Measurements from ENCODE around the gene SRSF4. TPM values are rescaled to one million over a fixed set of nuclear protein-coding genes. Genes with fewer than 3 reads are reported as not detected.

SRSF4 gene
- polyA plus RNA-seq, 1 donor from 2014 or later, result 59.7 TPM

GRCh38 chr1:29119121-29119929, 62.4 kb downstream of the SRSF4 start:
- no peaks in the 10 kb centered on the region for H4K20me1 ChIP-seq (ENCODE audit: insufficient read depth)
- H3K36me3 ChIP-seq (ENCODE audit: insufficient read depth, low read length), result peaks cover 4% of the 10 kb centered on the region
- no peaks in the 10 kb centered on the region for H3K9me3 ChIP-seq (ENCODE audit: low read length)
- H3K4me2 ChIP-seq (ENCODE audit: low read length), result no peak overlapping the region
- no peak overlapping the region for H3K4me3 ChIP-seq (ENCODE audit: low read length)
- H3K27ac ChIP-seq (ENCODE audit: low read length), result no peak overlapping the region
- no peaks in the 10 kb centered on the region for H3F3A ChIP-seq (ENCODE audit: insufficient read depth, low read length, poor library complexity, severe bottlenecking)
- peaks cover 43% of the 10 kb centered on the region for H3K27me3 ChIP-seq (ENCODE audit: insufficient read depth, low read depth, low read length)
- H3K9me2 ChIP-seq (ENCODE audit: insufficient read depth, low read length), result no peaks in the 10 kb centered on the region
- no peak for TF ChIP-seq POLR2AphosphoS5 (IDR thresholded peaks at IDR 0.05)
- TF ChIP-seq CTCF (IDR thresholded peaks at IDR 0.05; ENCODE audit: poor library complexity, severe bottlenecking), result no peak
- no peak for TF ChIP-seq TAF1 (IDR thresholded peaks at IDR 0.05; ENCODE audit: low read depth)
- TF ChIP-seq EP300 (conservative IDR thresholded peaks at IDR 0.05; ENCODE audit: poor library complexity, severe bottlenecking), result no peak
- no peak for TF ChIP-seq RAD21 (conservative IDR thresholded peaks at IDR 0.05)
- no peak for TF ChIP-seq MXI1 (conservative IDR thresholded peaks at IDR 0.05; ENCODE audit: poor library complexity, severe bottlenecking)
- H3K79me2 ChIP-seq (replicated peaks; ENCODE audit: insufficient read depth, low read length), result no peaks in the 10 kb centered on the region
- H2AFZ ChIP-seq (ENCODE audit: low read depth, low read length), result no peak overlapping the region
- H3K9ac ChIP-seq (ENCODE audit: low read length), result no peak overlapping the region

DNA sequence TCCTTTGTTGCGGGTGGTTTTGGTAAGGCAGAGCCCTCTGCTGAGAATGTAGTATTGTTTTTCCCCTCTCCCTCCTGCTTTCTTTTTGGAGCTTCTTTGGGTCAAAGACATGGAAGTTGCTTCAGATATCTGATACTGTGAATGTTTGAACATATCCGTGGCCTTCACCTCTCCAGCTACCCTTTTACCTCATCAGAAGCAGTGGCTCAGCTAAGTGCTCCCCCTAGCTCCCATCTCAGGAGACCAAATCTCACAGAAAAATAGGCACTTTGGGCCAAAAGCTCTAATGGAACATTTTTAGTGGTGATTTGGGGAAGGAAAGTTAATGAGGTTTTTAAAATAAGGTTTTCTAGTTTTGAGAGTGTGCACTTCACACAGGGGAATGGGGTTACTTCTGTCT, 64.3 kb downstream of the SRSF4 start:
- Histone ChIP-seq H3K36me3 (ENCODE audit: insufficient read depth, low read length) (peaks cover 4% of the 10 kb centered on the region), H3K9me3 (ENCODE audit: low read length) (no peaks in the 10 kb centered on the region), H3K27me3 (ENCODE audit: insufficient read depth, low read depth, low read length) (peaks cover 24% of the 10 kb centered on the region), H4K20me1 (ENCODE audit: insufficient read depth) (no peaks in the 10 kb centered on the region), H3K27ac (ENCODE audit: low read length) (no peak overlapping the region), H3F3A (ENCODE audit: insufficient read depth, low read length, poor library complexity, severe bottlenecking) (no peaks in the 10 kb centered on the region), H3K4me3 (ENCODE audit: low read length) (no peak overlapping the region), H3K79me2 (replicated peaks; ENCODE audit: insufficient read depth, low read length) (no peaks in the 10 kb centered on the region), H2AFZ (ENCODE audit: low read depth, low read length) (no peak overlapping the region), H3K9me2 (ENCODE audit: insufficient read depth, low read length) (no peaks in the 10 kb centered on the region), H3K4me2 (ENCODE audit: low read length) (no peak overlapping the region), H3K9ac (ENCODE audit: low read length) (no peak overlapping the region)
- TF ChIP-seq CTCF (IDR thresholded peaks at IDR 0.05; ENCODE audit: poor library complexity, severe bottlenecking), result no peak
- TF ChIP-seq RAD21 (conservative IDR thresholded peaks at IDR 0.05), result no peak
- no peak for TF ChIP-seq TAF1 (IDR thresholded peaks at IDR 0.05; ENCODE audit: low read depth)
- TF ChIP-seq EZH2 (IDR thresholded peaks at IDR 0.05; ENCODE audit: borderline replicate concordance, insufficient read depth, low read length, poor library complexity, severe bottlenecking), result no peak
- no peak for TF ChIP-seq MXI1 (conservative IDR thresholded peaks at IDR 0.05; ENCODE audit: poor library complexity, severe bottlenecking)
- no peak for TF ChIP-seq REST (IDR thresholded peaks at IDR 0.05; ENCODE audit: borderline replicate concordance)
- TF ChIP-seq EP300 (conservative IDR thresholded peaks at IDR 0.05; ENCODE audit: poor library complexity, severe bottlenecking), result no peak
- no peak for TF ChIP-seq POLR2AphosphoS5 (IDR thresholded peaks at IDR 0.05)
- TF ChIP-seq SMC3 (conservative IDR thresholded peaks at IDR 0.05; ENCODE audit: poor library complexity), result no peak
